T-helper 1 cell treated with Interleukin-12 subunit alpha and Interleukin-12 subunit beta and Interleukin-4 antibody, amounts not matched to agents 30 ng/mL and 1 ng/mL, for 36 hours (primary cell): Measurements from ENCODE around the gene SUN5. TPM values are rescaled to one million over a fixed set of nuclear protein-coding genes. Genes with fewer than 3 reads are reported as not detected.

Experiments used
- intact Hi-C: fragments of 100-400 bp; cut with micrococcal nuclease; formaldehyde crosslinking; loops from one replicate; pipeline ENCODE4 v1.15.1; 2024
- total RNA-seq: library from RNA; stranded (reverse); gene quantifications from 2 replicates; pipeline ENCODE4 v1.2.3, GENCODE V29; 2022

The SUN5 gene
- total RNA-seq, 1 donor from 2014 or later = not detected

- intact Hi-C loops = no loop called here
Observed at GRCh38 chr20:33014336-33015113, 10.3 kb upstream of the SUN5 start.

- intact Hi-C loops = no loop called here
Observed at GRCh38 chr20:33013701-33014326, 9.6 kb upstream of the SUN5 start.

GRCh38 chr20:33012327-33013189 is 8.3 kb upstream of the SUN5 start:
- intact Hi-C loops = no loop called here

GRCh38 chr20:33010674-33011449 is 6.6 kb upstream of the SUN5 start:
- intact Hi-C loops = no loop called here

GRCh38 chr20:33010133-33010504 is 5.9 kb upstream of the SUN5 start:
- intact Hi-C loops = no loop called here

- intact Hi-C loops = no loop called here
Observed at GRCh38 chr20:33009214-33010132, 5.2 kb upstream of the SUN5 start.

- intact Hi-C loops = no loop called here
Observed at GRCh38 chr20:33008336-33009213, 4.3 kb upstream of the SUN5 start.

- intact Hi-C loops = no loop called here
Observed at GRCh38 chr20:33007376-33008335, 3.4 kb upstream of the SUN5 start, which contains the start of gene BPIFB2. BPIFB2 (plus strand) TSS chr20:33007704; CDS start chr20:33008575, 871 bp downstream.

GRCh38 chr20:33006776-33007375 is 2.6 kb upstream of the SUN5 start:
- intact Hi-C loops = no loop called here

- intact Hi-C loops = loop anchor here (1.0 kb wide), 4 partner anchors 39 to 216 kb away; no protein-coding TSS in a partner anchor
Observed at GRCh38 chr20:33005908-33006775, 1.9 kb upstream of the SUN5 start.

- intact Hi-C loops = loop anchor here (1.0 kb wide), 4 partner anchors 38 to 215 kb away; no protein-coding TSS in a partner anchor
Observed at GRCh38 chr20:33005132-33005566, 916 bp upstream of the SUN5 start.

- intact Hi-C loops = no loop called here
Observed at GRCh38 chr20:33002087-33002808, 2.0 kb downstream of the SUN5 start.

GRCh38 chr20:33000802-33001466 is 3.3 kb downstream of the SUN5 start:
- intact Hi-C loops = no loop called here

GRCh38 chr20:32999603-33000250 is 4.5 kb downstream of the SUN5 start:
- intact Hi-C loops = no loop called here

GRCh38 chr20:32997431-32997830 is 6.8 kb downstream of the SUN5 start:
- intact Hi-C loops = no loop called here
